UCSD-AML1 (cell line): ENCODE data around the gene XPR1.
"Not testable (repeated sequence)": the region's sequence is repeated elsewhere in the genome, so short reads cannot be mapped to it uniquely, and the experiment has no call there.

Experiments
- DNase-seq: peaks from one replicate; lab custom pipeline; 2025; ENCODE audit not compliant: unreplicated experiment; lab: John Stamatoyannopoulos, UW

Gene XPR1

GRCh38 chr1:180836449-180836848, 204.6 kb downstream of the XPR1 start:
- DNase-seq: no peak

- no peak for DNase-seq
These were observed 205.2 kb downstream of the XPR1 start for GRCh38 chr1:180837020-180837419.

GRCh38 chr1:180838535-180838934, 206.7 kb downstream of the XPR1 start:
- no peak for DNase-seq

GRCh38 chr1:180839547-180839946, 207.7 kb downstream of the XPR1 start:
- DNase-seq: no peak

GRCh38 chr1:180841415-180841814, 209.6 kb downstream of the XPR1 start:
- no peak for DNase-seq

GRCh38 chr1:180842052-180842451, 210.2 kb downstream of the XPR1 start:
- no peak for DNase-seq

- no peak for DNase-seq
These were observed 210.9 kb downstream of the XPR1 start for GRCh38 chr1:180842491-180843275.

GRCh38 chr1:180845352-180845751, 213.5 kb downstream of the XPR1 start:
- no peak for DNase-seq

GRCh38 chr1:180848191-180848590, 216.4 kb downstream of the XPR1 start:
- no peak for DNase-seq

- DNase-seq: no peak
These were observed 217.4 kb downstream of the XPR1 start for GRCh38 chr1:180849031-180849775.

- no peak for DNase-seq
These were observed 220.4 kb downstream of the XPR1 start for GRCh38 chr1:180851995-180852887.

- no peak for DNase-seq
These were observed 222.2 kb downstream of the XPR1 start for GRCh38 chr1:180854001-180854400.

- DNase-seq: peak; percentile 14
These were observed 222.6 kb downstream of the XPR1 start for GRCh38 chr1:180854456-180854855.

- DNase-seq: not testable (repeated sequence)
These were observed 226.3 kb downstream of the XPR1 start for GRCh38 chr1:180857947-180858725.

GRCh38 chr1:180859306-180859705, 227.5 kb downstream of the XPR1 start:
- DNase-seq: no peak

GRCh38 chr1:180860535-180860934, 228.7 kb downstream of the XPR1 start:
- no peak for DNase-seq

GRCh38 chr1:180862305-180862704, 230.5 kb downstream of the XPR1 start:
- DNase-seq: no peak

- no peak for DNase-seq
These were observed 231.4 kb downstream of the XPR1 start for GRCh38 chr1:180863158-180863775.

- DNase-seq: no peak
These were observed 250.1 kb downstream of the XPR1 start for GRCh38 chr1:180881806-180882509.
